ENCODE data around the gene RHBDD3.
"Not testable (repeated sequence)": the region's sequence is repeated elsewhere in the genome, so short reads cannot be mapped to it uniquely, and the experiment has no call there.

RHBDD3 gene

DNA sequence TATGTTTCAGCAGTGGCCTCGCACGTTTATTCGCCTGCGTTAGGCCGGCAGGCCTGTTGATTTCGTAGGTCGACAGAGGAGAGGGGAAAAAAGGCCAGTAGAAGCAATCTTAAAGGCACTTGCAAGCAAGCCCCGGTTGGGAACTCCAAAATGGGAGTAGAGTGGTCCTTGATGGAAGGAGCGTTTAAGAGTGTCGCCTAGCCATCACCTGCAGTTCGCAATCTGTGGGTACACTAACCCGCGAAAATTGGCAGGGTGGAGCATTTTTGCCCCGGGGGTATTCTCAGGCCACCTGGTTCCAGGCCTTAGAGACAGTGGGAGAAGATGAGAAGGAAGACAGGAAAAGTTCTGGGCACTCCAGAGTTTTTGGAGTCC, 1.4 kb upstream of the RHBDD3 start:
- DNase-seq, result no peak

DNA sequence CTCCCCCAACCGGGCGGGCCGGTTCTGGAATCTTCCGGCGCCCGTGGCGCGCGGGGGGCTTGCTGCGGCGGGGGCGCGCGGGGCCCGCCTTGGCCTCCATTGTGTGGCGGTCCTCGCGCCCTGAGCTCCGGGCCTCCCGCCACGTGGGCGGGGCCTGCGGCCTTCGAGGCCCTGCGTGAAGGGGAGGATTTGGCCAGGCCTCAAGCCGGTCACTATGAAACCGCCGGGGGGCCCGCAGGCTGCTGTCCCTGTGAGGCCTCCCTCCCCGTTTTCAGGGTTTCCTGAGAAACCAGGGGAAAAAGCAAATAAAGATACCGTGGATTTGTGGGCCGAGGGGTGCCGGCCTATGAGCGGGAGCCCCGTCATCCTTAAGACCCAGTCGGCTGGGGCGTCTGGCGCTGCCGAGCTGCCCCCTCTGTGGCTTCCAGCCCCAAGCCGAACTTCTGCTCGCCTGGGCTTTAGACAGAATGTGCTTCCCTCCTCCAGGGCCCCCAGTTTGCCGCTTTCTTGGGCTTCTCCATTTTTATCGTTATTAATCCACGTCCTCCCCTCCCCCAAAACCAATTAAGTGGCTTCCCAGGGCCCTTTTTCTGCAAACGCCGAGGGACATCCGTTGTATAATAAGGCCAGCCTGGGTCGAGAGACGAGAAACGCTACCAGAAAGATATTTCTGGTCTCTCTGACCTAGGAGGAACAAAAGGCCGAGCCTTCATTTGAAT, 889 bp upstream of the RHBDD3 start:
- peak; percentile 41 to 56 for DNase-seq

DNA sequence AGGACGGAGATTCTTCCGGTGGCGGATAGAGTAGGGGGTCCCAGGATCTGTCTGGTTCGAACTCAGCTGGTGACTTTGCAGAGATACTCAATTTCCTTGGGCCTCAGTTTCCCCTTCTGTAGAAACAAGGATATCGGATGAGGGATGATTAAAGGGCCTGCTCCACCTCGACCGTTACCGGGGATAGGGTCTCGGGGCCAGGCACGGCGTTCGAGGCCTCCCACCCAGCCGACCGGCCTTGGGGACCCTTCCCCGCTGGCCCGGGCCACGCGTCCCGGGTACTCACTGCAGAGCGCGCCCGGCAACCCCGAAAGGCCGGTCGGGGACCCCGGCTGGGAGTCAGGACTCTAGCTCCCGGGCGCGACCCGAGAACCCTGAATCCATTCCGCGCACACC, 321 bp downstream of the RHBDD3 start:
- DNase-seq, result no peak

DNA sequence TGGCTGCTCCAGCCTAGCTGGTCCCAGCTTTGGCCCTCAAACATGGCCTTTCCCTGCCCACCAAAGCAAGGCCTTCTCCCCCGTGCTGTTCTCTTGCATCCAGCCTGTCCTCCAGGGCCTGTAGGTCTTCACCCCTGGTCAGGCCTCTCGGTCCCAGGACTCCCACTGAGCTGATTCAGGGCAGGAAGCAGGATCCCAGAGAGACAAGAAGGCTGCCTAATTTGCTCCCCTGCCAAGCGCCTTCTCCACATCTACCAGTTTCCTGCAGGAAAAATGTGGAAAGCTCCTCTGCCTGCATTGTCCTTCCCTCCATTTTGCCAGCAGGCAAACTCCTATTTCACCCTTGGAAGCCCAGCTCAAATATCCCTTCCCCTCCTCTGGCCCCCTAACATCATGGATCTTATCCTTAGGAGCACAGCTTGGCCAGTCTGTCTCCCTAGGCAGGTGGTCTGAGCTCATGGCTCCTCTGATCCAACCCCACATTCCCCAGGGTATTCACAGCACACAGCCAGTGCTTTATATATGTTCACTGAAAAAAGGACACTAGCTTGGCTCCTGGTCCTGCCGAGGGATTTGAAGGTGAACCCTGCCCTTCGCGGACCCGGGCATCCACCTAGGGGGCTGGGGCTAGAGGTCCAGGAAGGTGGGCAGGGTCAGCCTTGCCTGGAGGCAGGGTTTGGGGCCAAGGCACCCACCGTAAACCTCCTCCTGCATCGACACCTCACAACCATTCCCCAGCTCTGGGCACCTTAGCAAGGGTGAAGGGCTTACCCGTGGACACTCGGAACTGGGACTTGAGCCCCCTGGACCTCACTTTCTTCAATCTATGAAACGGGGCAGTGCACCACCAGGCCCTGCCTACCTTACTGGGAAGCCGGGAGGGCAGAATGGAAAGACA, 968 bp downstream of the RHBDD3 start:
- no peak for DNase-seq

DNA sequence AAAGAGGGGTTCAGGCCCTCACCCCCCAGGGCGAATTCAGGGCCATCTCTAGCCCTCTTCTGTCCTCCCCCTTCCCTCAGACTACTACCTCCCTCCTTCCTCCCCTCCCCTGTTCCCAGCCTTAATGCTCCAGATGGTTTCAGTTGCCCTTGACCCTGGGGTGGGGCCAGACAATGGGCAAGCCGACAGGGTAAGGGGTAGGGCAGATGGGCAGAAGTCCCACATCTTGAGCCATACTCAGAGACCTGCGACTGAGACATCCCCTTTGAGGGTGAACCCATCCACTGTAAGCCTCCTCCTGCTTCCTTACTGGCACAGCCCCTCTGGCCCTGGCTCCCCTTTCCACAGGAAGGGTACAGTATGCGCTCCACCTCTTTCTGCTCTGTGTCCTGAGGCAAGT, 1.9 kb downstream of the RHBDD3 start:
- DNase-seq, result no peak

DNA sequence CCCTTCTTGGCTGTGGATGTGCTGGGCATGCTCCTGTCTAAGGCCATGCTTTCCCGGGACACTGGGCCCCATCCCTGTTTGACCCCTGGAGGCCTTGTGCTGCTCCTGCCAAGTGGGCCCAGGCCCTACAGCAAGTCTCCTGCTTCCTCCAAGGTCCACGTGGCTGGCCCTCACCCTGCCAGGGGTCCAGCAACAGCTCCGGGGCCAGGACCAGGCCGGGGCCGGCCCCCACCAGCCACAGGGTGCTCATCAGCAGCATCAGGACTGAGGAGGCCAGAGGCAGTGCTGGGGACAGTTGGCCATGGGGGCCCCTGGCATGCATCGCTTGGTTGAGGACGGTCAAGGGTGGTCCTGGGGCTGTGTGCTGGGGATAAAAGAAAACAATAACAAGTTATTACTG, 2.5 kb downstream of the RHBDD3 start:
- no peak for DNase-seq

DNA sequence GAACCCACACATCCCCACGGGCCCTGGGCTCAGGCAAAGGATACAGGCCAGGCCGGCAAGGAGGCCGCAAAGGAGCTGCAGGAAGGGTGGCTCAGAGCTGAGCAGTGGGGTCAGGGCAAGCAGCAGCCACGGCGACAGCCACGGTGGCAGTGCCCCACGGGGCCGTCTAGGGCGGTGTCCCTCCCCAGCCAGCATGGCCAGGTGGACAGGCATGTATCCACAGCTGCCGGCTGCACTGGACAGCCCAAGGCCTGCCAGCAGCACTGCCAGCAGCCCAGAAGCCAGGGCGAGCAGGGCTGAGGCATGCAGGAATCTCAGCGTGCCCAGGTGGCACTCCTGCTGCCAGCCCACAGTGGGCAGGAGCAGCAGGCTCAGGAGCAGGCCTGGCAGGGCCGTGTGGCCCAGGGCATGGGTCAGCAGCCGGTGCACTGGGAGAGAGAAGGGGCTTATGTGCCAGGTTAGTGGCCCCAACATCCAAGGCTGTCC, 3.9 kb downstream of the RHBDD3 start:
- DNase-seq, result no peak

DNA sequence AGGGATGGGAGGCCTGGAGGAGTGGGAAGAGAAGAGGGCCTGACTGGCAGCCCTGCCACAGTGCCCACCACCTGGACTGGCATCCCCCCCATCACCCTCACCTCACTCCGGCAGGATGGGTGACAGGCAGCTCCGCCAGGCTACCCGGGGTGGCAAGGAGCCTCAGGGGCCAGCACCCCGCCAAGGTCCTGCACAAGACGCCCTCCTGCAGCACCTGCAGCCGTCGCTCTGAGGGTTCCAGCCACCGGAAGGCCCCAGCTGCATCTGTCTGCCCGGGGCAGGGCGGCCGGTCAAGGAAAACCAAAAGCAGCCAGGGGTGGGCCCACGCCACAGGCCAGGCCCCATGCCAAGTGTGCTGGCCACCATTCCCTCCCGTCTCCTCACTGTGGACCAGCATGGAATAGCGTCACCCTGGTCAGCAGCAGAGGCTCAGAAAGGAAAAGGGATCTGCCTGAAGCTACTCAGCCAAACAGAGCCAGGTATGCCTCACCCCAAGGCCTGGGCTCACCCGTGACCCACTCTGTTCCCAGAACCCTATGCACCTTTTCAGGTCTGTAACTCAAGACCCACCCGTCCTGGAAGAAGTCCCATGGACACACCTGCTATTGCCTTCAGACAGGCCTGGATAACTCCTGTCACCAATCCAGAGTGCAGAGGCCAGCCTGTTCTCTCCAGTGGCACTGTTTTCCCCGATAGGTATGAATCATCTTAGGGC, 7.0 kb downstream of the RHBDD3 start:
- no peak for DNase-seq

DNA sequence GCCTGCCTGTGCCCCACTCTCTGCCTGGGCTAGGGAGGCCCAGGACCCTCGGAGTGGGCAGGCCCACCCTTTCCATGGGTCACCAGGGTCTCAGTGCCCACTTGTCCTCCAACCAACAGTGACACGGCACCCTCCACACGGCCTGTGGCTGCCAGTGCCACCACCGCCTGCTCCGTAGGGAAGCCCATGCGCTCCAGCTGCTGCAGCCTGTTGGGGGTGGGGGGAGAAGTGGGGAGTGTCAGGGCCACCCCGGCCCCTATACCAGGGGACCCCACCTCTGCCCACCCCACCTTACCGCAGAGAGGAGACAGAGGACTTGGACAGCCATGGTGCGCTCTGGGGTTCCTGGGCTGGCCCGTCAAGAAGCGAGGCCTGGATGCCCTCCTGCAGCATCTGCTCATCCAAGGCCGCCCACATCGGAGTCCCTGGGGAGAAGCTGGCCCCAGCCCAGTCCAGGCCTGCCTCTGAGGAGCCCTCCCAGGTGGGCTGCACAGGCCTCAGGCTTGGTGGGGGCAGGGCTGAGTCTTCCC, 7.7 kb downstream of the RHBDD3 start:
- no peak for DNase-seq

DNA sequence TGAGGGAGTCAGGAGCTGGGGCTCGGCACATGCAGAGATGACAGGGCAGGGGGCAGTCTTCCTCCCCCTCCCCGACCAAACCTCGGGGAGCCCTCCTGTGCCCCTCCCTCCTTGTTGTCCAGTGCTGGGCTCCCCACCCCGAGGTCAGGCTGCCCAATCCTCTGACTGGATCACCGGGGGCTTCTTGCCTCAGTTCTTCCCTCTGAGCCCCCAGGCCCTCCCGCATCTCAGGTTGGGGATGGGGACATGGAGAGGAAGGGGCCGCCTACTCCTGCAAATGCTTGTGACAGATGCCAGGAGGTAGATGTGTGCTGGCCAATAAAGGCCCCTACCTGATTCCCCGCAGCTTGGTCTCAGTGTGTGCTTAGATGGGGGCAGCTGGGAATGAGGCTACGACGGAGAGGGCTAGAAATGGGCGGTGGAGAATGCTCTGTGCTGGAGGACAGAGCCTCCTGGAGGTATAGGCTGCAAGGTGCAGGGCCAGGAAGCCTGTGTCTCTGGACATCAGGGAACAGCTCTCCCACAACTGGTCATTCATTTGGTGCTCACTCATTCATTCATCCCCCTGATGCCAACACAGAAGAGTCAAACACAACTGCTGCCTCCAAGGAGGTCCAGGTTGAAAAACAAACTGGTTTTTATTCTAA, 8.4 kb downstream of the RHBDD3 start:
- DNase-seq, result no peak

DNA sequence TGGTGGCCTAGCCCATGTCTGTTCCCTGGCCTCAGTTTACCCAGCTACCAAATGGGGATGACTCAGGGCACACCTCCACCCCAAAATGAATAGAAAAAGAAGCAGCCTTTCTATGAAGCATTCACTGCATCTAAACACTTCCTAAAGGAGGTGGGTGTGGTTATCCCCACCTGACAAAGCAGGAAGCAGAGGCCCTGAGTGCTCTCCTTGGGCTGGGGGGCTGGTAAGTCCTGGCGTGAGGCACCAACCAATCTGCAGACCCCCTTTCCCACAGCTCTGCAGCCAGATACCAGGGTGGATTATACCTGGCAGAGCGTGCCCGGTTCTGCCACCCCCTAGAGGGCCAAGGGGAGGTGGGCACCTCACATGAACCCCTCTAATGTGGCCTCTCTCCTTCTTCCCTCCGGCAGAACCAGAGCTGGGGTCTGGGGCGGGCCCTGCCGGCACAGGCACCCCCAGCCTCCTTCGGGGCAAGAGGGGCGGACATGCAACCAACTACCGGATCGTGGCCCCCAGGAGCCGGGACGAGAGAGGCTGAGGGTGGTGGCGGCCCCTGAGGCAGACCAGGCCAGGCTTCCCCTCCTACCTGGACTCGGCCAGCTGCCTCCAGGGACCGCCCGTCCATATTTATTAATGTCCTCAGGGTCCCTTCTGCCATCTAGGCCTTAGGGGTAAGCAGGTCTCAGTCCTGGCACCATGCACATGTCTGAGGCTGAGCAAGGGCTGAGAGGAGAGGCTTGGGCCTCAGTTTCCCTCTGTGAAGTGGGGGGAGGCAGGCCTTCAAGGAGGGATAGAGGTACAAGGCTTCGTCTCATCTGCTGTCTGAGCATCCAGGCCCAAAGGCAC, 9.2 kb downstream of the RHBDD3 start:
- DNase-seq, result no peak

DNA sequence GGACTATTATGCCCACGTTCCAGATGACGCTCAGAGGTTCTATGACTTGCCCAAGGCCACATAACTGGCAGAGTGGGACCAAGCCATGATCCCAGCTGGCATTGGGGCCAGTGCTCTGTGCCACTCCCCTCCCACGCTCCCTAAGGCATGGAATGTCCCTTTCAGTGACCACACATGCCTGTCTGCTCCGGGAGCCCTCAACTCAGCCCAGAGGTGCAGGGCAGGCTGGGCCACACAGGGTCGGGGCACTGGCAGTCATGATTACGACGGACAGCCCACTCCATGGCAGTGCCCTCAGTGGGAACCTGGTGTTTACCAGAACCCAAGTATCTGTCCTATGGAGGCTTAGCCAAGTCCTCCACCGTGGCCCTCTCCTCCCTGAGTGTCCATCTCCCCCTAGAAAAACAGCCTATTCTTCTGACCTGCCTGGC, 10.0 kb downstream of the RHBDD3 start:
- DNase-seq, result no peak

DNA sequence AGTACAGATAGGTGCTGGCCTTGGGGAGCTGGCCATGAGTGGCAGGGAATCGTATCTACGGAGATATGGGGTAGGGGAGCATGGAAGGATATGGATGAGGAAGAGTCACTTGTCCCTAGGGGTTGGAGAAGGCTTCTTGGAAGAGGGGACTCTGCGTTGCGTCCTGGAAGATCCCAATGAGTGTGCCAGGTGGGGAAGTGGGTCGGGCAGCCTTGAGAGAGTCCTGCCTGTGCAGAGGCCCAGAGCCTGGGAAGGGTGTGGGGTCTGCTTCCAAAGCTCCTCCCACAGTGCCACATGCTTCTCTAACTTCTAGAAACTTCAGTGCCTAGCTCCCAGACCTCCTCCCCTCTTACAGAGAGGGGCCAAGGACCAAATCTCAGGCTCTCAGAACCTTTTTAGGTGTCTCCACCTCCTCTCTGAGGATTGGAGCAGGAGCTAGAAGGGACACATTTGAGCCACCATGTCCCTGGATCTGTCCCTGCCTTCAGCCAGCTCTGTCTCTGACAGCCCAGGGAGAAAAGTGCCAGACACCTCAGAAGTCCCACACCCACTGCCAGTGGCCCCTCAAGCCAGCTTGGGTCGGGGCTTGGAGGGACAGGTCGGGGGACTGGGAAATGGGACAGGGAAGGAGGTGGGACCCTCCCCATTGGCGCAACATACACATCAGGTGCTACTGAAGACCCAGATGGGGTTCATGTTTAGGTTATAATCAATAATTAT, 11.0 kb downstream of the RHBDD3 start:
- DNase-seq, result no peak

DNA sequence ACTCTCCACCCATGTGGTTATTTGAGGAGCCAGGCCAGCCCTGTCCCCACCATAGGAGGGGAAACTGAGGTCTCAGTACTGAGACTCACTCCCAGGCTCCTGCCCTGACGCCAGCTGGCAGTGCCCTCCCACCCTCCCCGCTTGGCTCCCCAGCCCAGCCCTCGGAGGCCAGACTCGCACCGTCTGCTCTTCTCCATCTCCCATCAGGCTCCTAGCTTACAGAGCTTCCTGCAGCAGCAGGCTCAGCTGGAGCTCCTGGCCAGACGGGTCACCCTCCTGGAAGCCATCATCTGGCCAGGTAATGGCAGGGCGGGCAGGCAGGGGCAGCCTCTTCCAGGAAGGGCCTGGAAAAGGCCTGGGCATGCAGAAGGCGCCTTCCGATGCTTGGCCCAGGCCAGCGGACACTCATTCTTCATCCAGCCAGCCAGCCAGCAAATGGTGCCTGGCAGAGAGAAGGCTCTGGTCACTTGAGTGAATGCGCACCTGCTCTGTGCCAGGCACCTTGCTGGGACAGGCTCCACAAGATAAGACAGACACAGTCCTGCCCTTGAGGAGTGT, 12.6 kb downstream of the RHBDD3 start:
- no peak for DNase-seq

DNA sequence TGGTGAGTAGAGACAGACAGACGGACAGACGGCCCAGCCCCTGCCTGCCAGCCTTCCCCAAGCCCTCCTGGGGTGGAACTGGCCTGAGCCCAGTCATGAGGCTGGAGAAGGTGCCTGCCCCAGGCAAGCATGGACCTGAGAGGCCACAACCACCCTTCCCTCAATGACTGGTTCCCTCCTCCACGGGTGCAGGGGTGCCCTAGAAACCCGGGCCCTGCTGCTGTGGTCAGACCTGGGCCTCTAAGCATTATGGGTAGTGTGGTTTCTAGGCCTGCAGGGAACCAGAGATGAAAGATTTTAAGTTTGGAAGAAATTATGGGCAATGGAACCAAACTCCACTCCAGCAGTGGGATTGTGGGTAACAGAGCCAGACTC, 13.5 kb downstream of the RHBDD3 start:
- DNase-seq, result no peak

DNA sequence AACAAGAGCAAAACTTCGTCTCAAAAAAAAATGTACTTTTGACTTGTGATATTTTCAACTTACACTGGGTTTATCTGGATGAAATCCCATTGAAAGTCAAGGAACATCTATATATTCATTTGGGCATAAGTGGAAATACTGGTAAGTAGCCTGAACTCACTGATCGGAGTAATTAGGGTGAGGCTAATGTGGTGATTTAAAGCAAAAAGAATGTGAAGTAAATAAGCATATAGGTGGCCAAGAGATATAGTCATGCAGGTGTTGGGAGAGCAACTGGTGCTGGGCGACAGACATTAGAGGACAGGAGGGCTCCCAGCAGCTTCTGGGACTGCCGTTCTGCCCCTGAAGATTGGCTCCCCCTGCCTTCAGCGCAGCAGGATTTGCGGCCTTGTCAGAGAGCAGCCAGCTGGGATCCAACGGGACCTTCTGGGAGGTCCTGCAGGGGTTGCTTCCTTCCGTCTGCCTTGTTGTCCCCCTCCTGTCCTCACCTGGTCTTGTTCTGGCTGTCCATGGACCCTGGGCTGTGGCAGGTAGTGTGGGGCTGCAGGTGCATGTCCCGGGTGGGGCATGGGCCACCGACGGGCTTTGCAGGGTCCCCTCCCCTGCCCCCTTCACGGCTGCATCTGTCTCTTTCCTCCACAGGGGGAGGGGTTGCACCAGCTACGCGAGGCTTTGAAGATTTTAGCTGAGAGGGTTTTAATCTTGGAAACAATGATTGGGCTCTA, 14.1 kb downstream of the RHBDD3 start:
- no peak for DNase-seq

DNA sequence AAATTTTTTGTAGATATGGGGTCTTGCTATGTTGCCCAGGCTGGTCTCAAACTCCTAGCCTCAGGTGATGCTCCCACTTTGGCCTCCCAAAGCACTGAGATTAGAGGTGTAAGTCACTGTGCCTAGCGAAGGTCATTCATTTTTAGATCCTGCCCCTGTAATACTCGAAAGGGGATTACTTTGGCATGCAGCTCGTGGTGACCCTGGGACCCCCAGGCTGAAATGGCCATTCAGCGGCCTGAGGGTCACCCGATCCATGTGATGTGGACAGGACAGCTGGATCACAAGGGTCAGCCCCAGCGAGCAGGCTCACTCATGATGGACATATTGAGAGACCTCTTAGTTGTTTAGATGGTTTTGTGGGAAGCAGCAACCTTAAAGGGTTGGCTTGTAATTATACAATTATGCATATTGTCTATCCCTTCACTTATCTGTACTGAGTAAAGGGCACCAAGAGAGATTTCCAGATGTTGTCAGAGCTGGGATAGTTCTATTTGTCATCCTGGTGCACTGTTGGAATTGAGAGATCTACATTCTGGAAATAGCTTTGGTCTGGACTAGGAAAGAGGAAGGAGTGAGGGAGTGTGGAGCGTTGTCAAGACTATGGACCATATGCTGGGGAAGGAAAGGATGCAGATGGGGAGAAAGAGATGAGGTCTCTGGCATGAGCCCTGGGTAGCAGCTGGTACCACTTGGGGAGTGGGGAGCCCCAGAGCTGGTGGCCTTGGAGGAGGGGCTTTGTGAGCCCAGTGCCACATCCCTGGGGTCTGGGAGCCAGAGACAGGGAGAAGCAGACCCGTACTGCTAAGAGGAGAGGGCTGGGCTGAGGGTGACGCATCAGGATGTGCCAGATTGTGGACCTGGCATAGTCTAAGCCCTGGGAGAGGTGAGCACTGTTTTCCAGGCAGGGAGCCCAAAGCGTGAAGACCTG, 15.5 kb downstream of the RHBDD3 start:
- no peak for DNase-seq

DNA sequence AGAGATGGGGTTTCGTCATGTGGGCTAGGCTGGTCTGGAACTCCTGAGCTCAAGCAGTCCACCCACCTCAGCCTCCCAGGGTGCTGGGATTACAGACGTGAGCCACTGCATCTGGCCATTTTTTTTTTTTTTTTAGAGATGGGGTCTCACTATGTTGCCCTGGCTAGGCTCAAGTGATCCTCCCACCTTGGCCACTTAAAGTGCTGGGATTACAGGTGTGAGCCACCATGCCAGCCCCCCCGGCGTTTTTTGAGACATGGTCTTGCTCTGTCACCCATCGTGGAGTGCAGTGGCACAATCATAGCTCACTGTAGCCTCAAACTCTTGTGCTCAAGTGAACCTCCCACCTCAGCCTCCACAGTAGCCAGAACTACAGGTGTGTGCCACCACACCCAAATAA, 16.5 kb downstream of the RHBDD3 start:
- no peak for DNase-seq

DNA sequence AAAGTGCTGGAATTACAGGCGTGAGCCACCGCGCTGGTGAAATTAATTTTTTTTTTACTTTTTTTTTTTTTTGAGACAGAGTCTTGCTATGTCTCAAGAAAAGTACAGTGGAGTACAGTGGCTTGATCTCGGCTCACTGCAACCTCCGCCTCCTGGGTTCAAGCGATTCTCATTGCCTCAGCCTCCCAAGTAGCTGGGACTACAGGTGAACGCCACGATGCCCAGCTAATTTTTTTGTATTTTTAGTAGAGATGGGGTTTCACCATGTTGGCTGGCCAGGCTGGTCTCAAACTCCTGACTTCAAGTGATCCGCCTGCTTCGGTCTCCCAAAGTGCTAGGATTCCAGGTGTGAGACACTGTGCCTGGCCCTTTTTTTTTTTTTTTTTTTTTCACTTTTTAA, 19.9 kb downstream of the RHBDD3 start:
- DNase-seq, result not testable (repeated sequence)

Data from inflammatory macrophage (primary cell).